ENCODE measurements around the gene PTPRN2.
A peak's percentile ranks its signal among the peaks of the same experiment; 100 is the strongest.
"Not testable (repeated sequence)": the region's sequence is repeated elsewhere in the genome, so short reads cannot be mapped to it uniquely, and the experiment has no call there.

The PTPRN2 gene

GRCh38 chr7:158416283-158416933 lies 171.2 kb downstream of the PTPRN2 start:
- in situ Hi-C loops (cut with HindIII; ENCODE audit: low pct_unique_long_range_greater_than_20kb, low sequenced_read_pairs), result no loop called here
- DNase-seq (ENCODE audit: low read depth in 1 of 2, low spot score in 1 of 2), result peak in 1 of 2 experiments; percentile 27
- no peak for TF ChIP-seq JUND (IDR thresholded peaks at IDR 0.05; ENCODE audit: low read depth)

DNA sequence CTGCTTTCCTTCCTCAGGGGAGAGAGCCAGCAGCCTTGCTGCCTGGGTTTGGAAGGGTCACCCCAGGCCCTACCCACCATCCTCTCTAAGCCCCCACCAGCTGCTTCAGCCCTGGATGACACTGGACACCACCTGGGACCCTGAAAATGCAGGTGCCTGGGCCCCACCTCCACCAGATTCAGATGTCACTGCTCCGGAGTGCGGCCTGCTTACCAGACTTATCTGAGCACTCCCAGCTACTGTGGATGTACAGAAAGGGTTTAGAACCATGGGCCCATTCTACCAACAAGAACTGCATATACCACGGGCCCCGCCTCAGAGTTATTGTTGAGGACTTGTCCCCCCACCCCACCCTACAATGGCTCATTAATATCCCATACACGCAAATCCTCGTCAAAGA lies 172.3 kb downstream of the PTPRN2 start:
- in situ Hi-C loops (cut with HindIII; ENCODE audit: low pct_unique_long_range_greater_than_20kb, low sequenced_read_pairs), result no loop called here
- TF ChIP-seq JUND (IDR thresholded peaks at IDR 0.05; ENCODE audit: low read depth), result no peak
- no peak for DNase-seq (ENCODE audit: low read depth in 1 of 2, low spot score in 1 of 2)

GRCh38 chr7:158414486-158414961 lies 173.1 kb downstream of the PTPRN2 start:
- TF ChIP-seq JUND (IDR thresholded peaks at IDR 0.05; ENCODE audit: low read depth), result no peak
- no peak for DNase-seq (ENCODE audit: low read depth in 1 of 2, low spot score in 1 of 2)

GRCh38 chr7:158414002-158414401 lies 173.6 kb downstream of the PTPRN2 start:
- no peak for TF ChIP-seq JUND (IDR thresholded peaks at IDR 0.05; ENCODE audit: low read depth)
- in situ Hi-C loops (cut with HindIII; ENCODE audit: low pct_unique_long_range_greater_than_20kb, low sequenced_read_pairs), result no loop called here
- DNase-seq (ENCODE audit: low read depth in 1 of 2, low spot score in 1 of 2), result no peak

More at GRCh38 chr7:158414486-158414961, 173.1 kb downstream of the PTPRN2 start:
- in situ Hi-C loops (cut with HindIII; ENCODE audit: low pct_unique_long_range_greater_than_20kb, low sequenced_read_pairs), result no loop called here

GRCh38 chr7:158411232-158411950 lies 176.2 kb downstream of the PTPRN2 start:
- in situ Hi-C loops (cut with HindIII; ENCODE audit: low pct_unique_long_range_greater_than_20kb, low sequenced_read_pairs), result no loop called here
- DNase-seq (ENCODE audit: low read depth in 1 of 2, low spot score in 1 of 2), result no peak
- no peak for TF ChIP-seq JUND (IDR thresholded peaks at IDR 0.05; ENCODE audit: low read depth)

DNA sequence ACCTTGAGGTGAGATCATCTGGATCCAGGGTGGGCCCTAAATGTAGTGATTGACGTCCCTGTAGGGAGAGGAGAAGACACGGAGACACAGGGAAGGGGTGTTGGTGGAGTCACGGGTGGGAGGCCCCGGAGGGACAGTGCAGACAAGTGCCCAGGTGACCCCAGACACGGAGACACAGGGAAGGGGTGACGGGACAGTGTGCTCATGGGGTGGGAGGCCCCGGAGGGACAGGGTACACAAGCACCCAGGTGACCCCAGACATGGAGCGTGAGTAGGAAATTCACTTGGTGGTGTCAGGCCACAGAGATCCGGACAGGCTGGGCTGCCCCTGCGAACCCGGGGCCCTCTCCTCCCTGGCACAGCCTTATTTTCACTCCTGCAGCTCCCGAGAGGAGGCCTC lies 176.9 kb downstream of the PTPRN2 start:
- no peak for TF ChIP-seq JUND (IDR thresholded peaks at IDR 0.05; ENCODE audit: low read depth)
- in situ Hi-C loops (cut with HindIII; ENCODE audit: low pct_unique_long_range_greater_than_20kb, low sequenced_read_pairs), result no loop called here
- DNase-seq (ENCODE audit: low read depth in 1 of 2, low spot score in 1 of 2), result no peak

DNA sequence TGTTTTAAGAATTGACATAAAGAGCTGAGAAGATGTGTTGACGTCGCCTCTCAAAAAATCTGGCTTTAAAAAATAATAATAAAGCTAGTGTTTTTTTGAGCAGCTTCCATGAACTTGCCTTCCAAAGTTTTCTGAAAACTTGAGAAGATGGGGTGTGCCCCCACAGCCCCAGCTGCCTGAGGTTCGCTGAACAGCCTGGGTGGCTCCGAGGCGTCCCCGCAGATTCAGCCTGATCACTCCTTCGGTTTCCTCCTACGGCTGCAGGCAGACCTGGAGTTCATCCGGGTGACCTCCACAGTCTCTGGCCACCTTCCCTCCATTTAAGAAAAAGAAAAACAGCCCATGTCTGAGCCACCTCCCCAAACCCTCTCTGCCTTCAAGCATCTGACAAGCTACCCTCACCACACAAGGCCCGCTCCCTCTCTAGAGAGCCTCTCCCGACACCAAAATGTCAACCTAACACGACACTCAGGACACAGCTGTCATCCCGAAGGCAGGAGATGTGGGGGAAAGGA lies 177.8 kb downstream of the PTPRN2 start:
- no peak for DNase-seq (ENCODE audit: low read depth in 1 of 2, low spot score in 1 of 2)
- in situ Hi-C loops (cut with HindIII; ENCODE audit: low pct_unique_long_range_greater_than_20kb, low sequenced_read_pairs), result no loop called here
- no peak for TF ChIP-seq JUND (IDR thresholded peaks at IDR 0.05; ENCODE audit: low read depth)

GRCh38 chr7:158409120-158409519 lies 178.5 kb downstream of the PTPRN2 start:
- DNase-seq (ENCODE audit: low read depth in 1 of 2, low spot score in 1 of 2), result no peak
- TF ChIP-seq JUND (IDR thresholded peaks at IDR 0.05; ENCODE audit: low read depth), result no peak
- in situ Hi-C loops (cut with HindIII; ENCODE audit: low pct_unique_long_range_greater_than_20kb, low sequenced_read_pairs), result no loop called here

DNA sequence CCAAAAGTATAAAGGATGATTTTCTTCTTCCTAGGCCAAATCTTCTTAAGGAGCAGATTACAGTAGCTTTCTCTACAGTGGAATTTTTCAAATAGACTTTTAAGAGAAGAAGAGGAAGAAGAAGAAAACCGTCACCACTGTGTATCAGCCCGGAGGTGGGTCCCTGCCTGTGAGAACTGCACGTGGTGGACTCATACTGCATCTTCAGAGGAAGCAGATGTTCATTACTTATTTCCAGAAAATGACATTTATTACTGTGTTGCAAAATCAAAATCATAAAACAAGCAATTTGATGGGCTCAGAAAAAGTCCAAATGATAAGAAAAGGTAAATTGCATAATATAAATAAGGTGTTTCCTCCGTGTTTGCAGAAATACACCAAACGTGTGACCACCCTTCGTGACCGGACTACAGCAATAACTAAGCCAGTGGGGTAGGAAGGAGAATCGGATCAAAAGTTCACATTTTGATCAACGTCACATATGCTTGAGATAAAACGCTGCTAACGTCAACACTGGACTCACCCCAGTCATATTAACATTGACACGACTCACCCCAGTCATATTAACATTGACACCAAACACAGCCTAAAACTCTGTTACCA lies 179.2 kb downstream of the PTPRN2 start:
- TF ChIP-seq JUND (IDR thresholded peaks at IDR 0.05; ENCODE audit: low read depth), result no peak
- in situ Hi-C loops (cut with HindIII; ENCODE audit: low pct_unique_long_range_greater_than_20kb, low sequenced_read_pairs), result no loop called here
- no peak for DNase-seq (ENCODE audit: low read depth in 1 of 2, low spot score in 1 of 2)

DNA sequence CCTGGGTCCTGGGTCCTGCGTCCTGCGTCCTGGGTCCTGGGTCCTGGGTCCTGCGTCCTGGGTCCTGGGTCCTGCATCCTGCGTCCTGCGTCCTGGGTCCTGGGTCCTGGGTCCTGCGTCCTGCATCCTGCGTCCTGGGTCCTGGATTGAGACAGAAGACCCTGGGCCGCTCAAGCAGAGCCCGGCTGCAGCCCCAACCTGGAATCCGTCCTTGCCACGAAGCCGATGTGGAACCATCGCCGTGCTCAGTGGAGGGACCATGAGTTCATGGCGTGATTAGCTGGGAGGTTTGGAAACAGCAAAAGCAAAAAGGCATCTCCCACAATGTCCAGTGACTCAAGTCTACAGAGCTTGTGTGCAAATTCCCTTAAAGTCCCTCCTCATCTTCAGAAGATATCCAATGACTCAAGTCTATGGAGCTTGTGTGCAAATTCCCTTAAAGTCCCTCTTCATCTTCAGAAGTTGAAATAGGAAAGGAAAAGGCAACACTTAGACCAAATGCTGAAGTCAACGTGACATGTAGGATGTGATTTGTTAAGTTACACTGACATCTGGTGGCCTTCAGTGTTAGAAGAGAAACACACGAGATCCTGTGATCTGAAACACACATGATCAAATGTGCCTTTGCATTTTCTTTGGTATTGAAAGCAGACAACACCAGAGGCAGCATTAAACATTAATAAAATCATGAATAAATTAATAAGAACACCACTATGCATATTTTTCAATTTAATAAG lies 179.9 kb downstream of the PTPRN2 start:
- no peak for TF ChIP-seq JUND (IDR thresholded peaks at IDR 0.05; ENCODE audit: low read depth)
- DNase-seq (ENCODE audit: low read depth in 1 of 2, low spot score in 1 of 2), result peak; percentile 75 to 79
- in situ Hi-C loops (cut with HindIII; ENCODE audit: low pct_unique_long_range_greater_than_20kb, low sequenced_read_pairs), result no loop called here

- in situ Hi-C loops (cut with HindIII; ENCODE audit: low pct_unique_long_range_greater_than_20kb, low sequenced_read_pairs), result no loop called here
- DNase-seq (ENCODE audit: low read depth in 1 of 2, low spot score in 1 of 2), result no peak
- TF ChIP-seq JUND (IDR thresholded peaks at IDR 0.05; ENCODE audit: low read depth), result no peak
Measured at GRCh38 chr7:158406801-158407200, 180.8 kb downstream of the PTPRN2 start.

DNA sequence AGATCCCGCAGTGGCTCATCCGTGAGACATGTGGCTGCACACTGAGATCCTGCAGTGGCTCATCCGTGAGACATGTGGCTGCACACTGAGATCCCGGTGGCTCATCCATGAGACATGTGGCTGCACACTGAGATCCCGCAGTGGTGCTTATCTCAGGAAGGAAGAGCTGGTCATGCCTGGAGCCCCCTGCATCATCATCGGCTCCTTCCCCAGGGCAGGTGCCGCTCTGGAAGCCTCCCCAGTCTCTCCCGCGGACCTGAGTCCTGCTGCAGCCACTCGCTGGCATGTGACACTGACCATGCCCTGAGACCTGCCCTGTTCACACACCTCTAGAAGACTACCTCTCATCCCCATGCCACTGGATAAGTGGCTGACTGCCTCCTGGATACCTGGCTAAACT lies 181.3 kb downstream of the PTPRN2 start:
- DNase-seq (ENCODE audit: low read depth in 1 of 2, low spot score in 1 of 2), result no peak
- in situ Hi-C loops (cut with HindIII; ENCODE audit: low pct_unique_long_range_greater_than_20kb, low sequenced_read_pairs), result no loop called here
- no peak for TF ChIP-seq JUND (IDR thresholded peaks at IDR 0.05; ENCODE audit: low read depth)

GRCh38 chr7:158405771-158406170 lies 181.9 kb downstream of the PTPRN2 start:
- in situ Hi-C loops (cut with HindIII; ENCODE audit: low pct_unique_long_range_greater_than_20kb, low sequenced_read_pairs); DNase-seq (ENCODE audit: low read depth in 1 of 2, low spot score in 1 of 2): not testable (repeated sequence)

All from T47D (cell line).